CD4-positive, alpha-beta T cell treated with Interferon gamma for 1 hour (primary cell): ENCODE measurements around the gene EXOSC2.

Source experiments
- DNase-seq: peaks from one replicate; pipeline ENCODE4 v3.0.0-alpha.2; 2020

Gene EXOSC2

GRCh38 chr9:130740218-130741023 is 46.8 kb downstream of the EXOSC2 start:
- no peak for DNase-seq

GRCh38 chr9:130741024-130741305 is 47.4 kb downstream of the EXOSC2 start:
- no peak for DNase-seq

GRCh38 chr9:130741831-130742449 is 48.4 kb downstream of the EXOSC2 start:
- DNase-seq: no peak

- DNase-seq: no peak
Observed at GRCh38 chr9:130743656-130744055, 50.1 kb downstream of the EXOSC2 start.

GRCh38 chr9:130745210-130745800 is 51.7 kb downstream of the EXOSC2 start:
- DNase-seq: no peak

GRCh38 chr9:130745829-130746228 is 52.2 kb downstream of the EXOSC2 start:
- DNase-seq: no peak

- DNase-seq: no peak
Observed at GRCh38 chr9:130746434-130747212, 53.0 kb downstream of the EXOSC2 start.

GRCh38 chr9:130751631-130752355 is 58.2 kb downstream of the EXOSC2 start:
- no peak for DNase-seq
